AG09309 (cell line): ENCODE results near the gene ERCC4.

Source experiments
- DNase-seq: peaks from one replicate; pipeline ENCODE4 v3.0.0-alpha.2; 2010; ENCODE audit warnings: low read depth
- H3K4me3 ChIP-seq: 2 replicates; pipeline ENCODE4 v1.5.1; 2011; ENCODE audit warnings: mild to moderate bottlenecking, low read depth, low read length, moderate library complexity; ENCODE audit not compliant: control insufficient read depth
- TF ChIP-seq, protein P1 (sequence below): IDR thresholded peaks from 2 replicates; pipeline ENCODE4 v1.5.1; 2011; ENCODE audit warnings: mild to moderate bottlenecking, low read depth, low read length, inconsistent platforms; ENCODE audit not compliant: insufficient read depth, control insufficient read depth; ENCODE audit errors: missing control alignments

The ERCC4 gene

DNA sequence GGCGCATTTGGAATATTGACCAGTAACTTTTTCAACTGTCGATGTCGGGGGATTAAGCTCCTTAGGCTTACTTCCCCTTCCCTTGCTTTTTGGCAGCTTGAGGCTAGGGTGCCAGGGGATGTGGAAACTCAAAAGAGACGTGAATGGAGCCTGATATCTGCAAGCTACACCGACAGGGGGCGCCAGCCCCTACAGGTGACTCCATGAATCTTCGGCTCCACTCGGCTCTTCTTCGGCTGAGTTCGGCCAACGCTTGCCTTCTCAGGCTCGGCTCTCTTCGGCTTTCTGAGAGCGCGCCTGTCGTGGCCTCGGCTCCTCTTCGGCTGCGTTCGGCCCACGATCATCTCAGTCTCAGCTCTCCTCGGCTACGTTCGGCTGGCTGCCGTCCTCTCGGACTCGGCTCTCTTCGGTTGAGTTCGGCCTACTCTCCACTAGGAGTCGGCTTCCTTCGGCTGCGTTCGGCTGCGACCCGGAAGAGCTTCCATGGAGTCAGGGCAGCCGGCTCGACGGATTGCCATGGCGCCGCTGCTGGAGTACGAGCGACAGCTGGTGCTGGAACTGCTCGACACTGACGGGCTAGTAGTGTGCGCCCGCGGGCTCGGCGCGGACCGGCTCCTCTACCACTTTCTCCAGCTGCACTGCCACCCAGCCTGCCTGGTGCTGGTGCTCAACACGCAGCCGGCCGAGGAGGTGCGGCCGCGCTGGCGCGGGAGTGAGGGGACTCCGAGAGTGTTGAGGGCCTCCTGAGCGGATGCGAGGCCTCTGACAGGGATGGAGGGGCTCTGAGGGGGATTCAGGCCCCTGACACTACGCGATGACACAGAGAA is at the start of gene ERCC4:
Gene ERCC4 (plus strand): TSS at position 472 of the 827 bp plus-strand sequence. CDS start 12 bp downstream, at position 484.
- TF ChIP-seq, protein P1, sequence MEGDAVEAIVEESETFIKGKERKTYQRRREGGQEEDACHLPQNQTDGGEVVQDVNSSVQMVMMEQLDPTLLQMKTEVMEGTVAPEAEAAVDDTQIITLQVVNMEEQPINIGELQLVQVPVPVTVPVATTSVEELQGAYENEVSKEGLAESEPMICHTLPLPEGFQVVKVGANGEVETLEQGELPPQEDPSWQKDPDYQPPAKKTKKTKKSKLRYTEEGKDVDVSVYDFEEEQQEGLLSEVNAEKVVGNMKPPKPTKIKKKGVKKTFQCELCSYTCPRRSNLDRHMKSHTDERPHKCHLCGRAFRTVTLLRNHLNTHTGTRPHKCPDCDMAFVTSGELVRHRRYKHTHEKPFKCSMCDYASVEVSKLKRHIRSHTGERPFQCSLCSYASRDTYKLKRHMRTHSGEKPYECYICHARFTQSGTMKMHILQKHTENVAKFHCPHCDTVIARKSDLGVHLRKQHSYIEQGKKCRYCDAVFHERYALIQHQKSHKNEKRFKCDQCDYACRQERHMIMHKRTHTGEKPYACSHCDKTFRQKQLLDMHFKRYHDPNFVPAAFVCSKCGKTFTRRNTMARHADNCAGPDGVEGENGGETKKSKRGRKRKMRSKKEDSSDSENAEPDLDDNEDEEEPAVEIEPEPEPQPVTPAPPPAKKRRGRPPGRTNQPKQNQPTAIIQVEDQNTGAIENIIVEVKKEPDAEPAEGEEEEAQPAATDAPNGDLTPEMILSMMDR = peak; percentile 94
- peak within 1 kb of the TSS; percentile 91 for H3K4me3 ChIP-seq
- DNase-seq = peak; percentile 94

- no peak overlapping the region for H3K4me3 ChIP-seq
- no peak for DNase-seq
- TF ChIP-seq, protein P1 = peak; percentile 40
Observed at GRCh38 chr16:13873835-13874438, 46.0 kb upstream of the ERCC4 start.

GRCh38 chr16:13875614-13876284 is 44.2 kb upstream of the ERCC4 start:
- H3K4me3 ChIP-seq = no peak overlapping the region
- TF ChIP-seq, protein P1 = no peak
- DNase-seq = no peak

GRCh38 chr16:13883276-13883675 is 36.7 kb upstream of the ERCC4 start:
- no peak overlapping the region for H3K4me3 ChIP-seq
- DNase-seq = no peak
- TF ChIP-seq, protein P1 = no peak

DNA sequence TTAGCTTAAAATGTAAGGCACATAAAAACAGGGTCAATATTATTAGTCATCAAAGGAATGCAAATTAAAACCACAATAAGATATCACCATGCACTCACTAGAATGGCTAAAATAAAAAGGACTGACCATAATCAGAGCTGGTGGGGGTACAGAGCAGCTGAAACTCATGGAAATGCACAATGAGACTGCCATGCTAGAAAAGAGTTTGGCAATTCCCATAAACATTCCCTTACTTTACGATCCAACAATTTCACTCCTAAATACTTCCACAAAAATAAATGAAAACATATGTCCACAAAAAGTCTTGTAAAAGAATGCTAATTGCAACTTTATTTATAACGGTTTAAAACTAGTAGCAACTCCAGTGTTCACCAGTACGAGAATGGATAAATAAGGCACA is 36.1 kb upstream of the ERCC4 start:
- TF ChIP-seq, protein P1 = no peak
- DNase-seq = peak; percentile 50
- no peak overlapping the region for H3K4me3 ChIP-seq

GRCh38 chr16:13885700-13886099 is 34.3 kb upstream of the ERCC4 start:
- TF ChIP-seq, protein P1 = no peak
- no peak for DNase-seq

More at GRCh38 chr16:13885700-13886099, 34.3 kb upstream of the ERCC4 start:
- H3K4me3 ChIP-seq = no peak overlapping the region
